Prostate gland (tissue), 2 donors: ENCODE data around the gene SLC12A3.

Source experiments
- CTCF ChIP-seq, 4 experiments: fragments of 200-600 bp in 2 of 4; fragments of 450-650 bp in 2 of 4; sonication (generic) in 2 of 4; IDR thresholded peaks; 1 replicate in 3 of 4; 2 replicates in 1 of 4; pipeline ENCODE4 v1.5.1; 2016 to 2019; ENCODE audit warnings: antibody characterized with exemption in 4 of 4, mild to moderate bottlenecking in 2 of 4, moderate library complexity in 2 of 4
- POLR2A ChIP-seq: fragments of 450-650 bp; IDR thresholded peaks from one replicate; pipeline ENCODE4 v1.6.1; 2016; ENCODE audit warnings: antibody characterized with exemption, mild to moderate bottlenecking
- POLR2AphosphoS5 ChIP-seq: sonication (generic); formaldehyde crosslinking; IDR thresholded peaks from one replicate; pipeline ENCODE4 v1.6.1; 2017; ENCODE audit warnings: antibody characterized with exemption

GRCh38 chr16:56856876-56857447, 8.0 kb upstream of the SLC12A3 start:
- TF ChIP-seq CTCF (IDR thresholded peaks at IDR 0.05) = no peak
- no peak for TF ChIP-seq POLR2A
- no peak for TF ChIP-seq POLR2AphosphoS5
